Ishikawa (cell line): ENCODE results near the gene KIFC3.

Source experiments
- CEBPB ChIP-seq: IDR thresholded peaks from 2 replicates; pipeline ENCODE4 v1.6.1; 2012
- CREB1 ChIP-seq: IDR thresholded peaks from 2 replicates; pipeline ENCODE4 v1.6.1; 2012; ENCODE audit warnings: low read depth
- EGR1 ChIP-seq: IDR thresholded peaks from 2 replicates; pipeline ENCODE4 v1.6.1; 2012
- EP300 ChIP-seq: IDR thresholded peaks from 2 replicates; pipeline ENCODE4 v1.6.1; 2012; ENCODE audit warnings: borderline replicate concordance
- FOXM1 ChIP-seq: IDR thresholded peaks from 2 replicates; pipeline ENCODE4 v1.6.1; 2012; ENCODE audit warnings: low read depth, borderline replicate concordance
- NFIC ChIP-seq: IDR thresholded peaks from 2 replicates; pipeline ENCODE4 v1.6.1; 2012
- RAD21 ChIP-seq: IDR thresholded peaks from 2 replicates; pipeline ENCODE4 v1.6.1; 2012; ENCODE audit warnings: low read depth
- TAF1 ChIP-seq: IDR thresholded peaks from 2 replicates; pipeline ENCODE4 v1.6.1; 2012; ENCODE audit warnings: low read depth, mild to moderate bottlenecking
- TCF12 ChIP-seq: IDR thresholded peaks from 2 replicates; pipeline ENCODE4 v1.6.1; 2012; ENCODE audit warnings: low read depth
- TEAD4 ChIP-seq: IDR thresholded peaks from 2 replicates; pipeline ENCODE4 v1.6.1; 2012
- ZBTB7A ChIP-seq: IDR thresholded peaks from 2 replicates; pipeline ENCODE4 v1.6.1; 2012; ENCODE audit warnings: low read depth
- TF ChIP-seq, protein P1 (sequence below): IDR thresholded peaks from 2 replicates; pipeline ENCODE4 v1.6.1; 2012
- TF ChIP-seq, protein P2 (sequence below): IDR thresholded peaks from 2 replicates; pipeline ENCODE4 v1.6.1; 2012; ENCODE audit warnings: low read depth, mild to moderate bottlenecking
- TF ChIP-seq, protein P3 (sequence below): IDR thresholded peaks from 2 replicates; pipeline ENCODE4 v1.6.1; 2012

DNA sequence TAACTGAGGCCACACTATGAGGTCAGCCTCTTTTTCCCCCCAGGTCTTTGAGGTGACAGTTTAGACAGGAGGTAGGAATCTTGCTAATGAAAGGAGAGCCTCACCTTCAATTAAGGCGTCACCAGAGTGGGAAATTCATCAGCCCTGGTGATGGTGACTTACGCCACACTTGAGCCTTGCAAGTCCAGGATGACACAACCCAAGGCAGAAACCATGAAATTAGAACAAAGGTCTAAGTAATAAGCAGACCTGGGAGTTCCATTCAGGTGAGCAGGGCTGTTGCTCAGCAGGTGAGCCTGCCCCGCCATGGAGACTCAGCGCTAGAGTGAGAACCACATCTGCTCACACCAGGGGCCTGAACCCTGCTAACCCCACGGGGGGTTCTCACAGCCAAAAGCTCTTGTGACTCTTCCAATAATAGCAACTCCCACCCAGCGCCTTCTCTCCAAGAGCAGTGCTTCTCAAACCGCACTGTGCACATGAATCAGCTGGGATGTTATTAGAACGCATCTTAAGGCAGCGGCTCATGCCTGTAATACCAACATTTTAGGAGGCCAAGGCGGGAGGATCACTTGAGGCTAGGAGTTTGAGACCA lies 28.7 kb upstream of the KIFC3 start:
- TF ChIP-seq NFIC (0 out of 2 replicates have a peak, but pooled peaks have one; percentile 19), TAF1 (no peak), RAD21 (no peak), ZBTB7A (no peak), CEBPB (peak; percentile 65), EGR1 (no peak), EP300 (peak; percentile 42), CREB1 (0 out of 2 replicates have a peak, but pooled peaks have one; percentile 24), TCF12 (peak; percentile 47), FOXM1 (no peak), TEAD4 (no peak)
- TF ChIP-seq, protein P1, sequence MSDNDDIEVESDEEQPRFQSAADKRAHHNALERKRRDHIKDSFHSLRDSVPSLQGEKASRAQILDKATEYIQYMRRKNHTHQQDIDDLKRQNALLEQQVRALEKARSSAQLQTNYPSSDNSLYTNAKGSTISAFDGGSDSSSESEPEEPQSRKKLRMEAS = 0 out of 2 replicates have a peak, but pooled peaks have one; percentile 23
- TF ChIP-seq, protein P2, sequence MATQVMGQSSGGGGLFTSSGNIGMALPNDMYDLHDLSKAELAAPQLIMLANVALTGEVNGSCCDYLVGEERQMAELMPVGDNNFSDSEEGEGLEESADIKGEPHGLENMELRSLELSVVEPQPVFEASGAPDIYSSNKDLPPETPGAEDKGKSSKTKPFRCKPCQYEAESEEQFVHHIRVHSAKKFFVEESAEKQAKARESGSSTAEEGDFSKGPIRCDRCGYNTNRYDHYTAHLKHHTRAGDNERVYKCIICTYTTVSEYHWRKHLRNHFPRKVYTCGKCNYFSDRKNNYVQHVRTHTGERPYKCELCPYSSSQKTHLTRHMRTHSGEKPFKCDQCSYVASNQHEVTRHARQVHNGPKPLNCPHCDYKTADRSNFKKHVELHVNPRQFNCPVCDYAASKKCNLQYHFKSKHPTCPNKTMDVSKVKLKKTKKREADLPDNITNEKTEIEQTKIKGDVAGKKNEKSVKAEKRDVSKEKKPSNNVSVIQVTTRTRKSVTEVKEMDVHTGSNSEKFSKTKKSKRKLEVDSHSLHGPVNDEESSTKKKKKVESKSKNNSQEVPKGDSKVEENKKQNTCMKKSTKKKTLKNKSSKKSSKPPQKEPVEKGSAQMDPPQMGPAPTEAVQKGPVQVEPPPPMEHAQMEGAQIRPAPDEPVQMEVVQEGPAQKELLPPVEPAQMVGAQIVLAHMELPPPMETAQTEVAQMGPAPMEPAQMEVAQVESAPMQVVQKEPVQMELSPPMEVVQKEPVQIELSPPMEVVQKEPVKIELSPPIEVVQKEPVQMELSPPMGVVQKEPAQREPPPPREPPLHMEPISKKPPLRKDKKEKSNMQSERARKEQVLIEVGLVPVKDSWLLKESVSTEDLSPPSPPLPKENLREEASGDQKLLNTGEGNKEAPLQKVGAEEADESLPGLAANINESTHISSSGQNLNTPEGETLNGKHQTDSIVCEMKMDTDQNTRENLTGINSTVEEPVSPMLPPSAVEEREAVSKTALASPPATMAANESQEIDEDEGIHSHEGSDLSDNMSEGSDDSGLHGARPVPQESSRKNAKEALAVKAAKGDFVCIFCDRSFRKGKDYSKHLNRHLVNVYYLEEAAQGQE = no peak
- TF ChIP-seq, protein P3, sequence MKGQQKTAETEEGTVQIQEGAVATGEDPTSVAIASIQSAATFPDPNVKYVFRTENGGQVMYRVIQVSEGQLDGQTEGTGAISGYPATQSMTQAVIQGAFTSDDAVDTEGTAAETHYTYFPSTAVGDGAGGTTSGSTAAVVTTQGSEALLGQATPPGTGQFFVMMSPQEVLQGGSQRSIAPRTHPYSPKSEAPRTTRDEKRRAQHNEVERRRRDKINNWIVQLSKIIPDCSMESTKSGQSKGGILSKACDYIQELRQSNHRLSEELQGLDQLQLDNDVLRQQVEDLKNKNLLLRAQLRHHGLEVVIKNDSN = no peak
